GM21529 (cell line): Measurements from ENCODE around the gene POLR3C.

Experiments
- ATAC-seq: cut with Tn5 transposase; IDR thresholded peaks from one replicate; pipeline ENCODE4 v1.9.1; 2021; ENCODE audit not compliant: unreplicated experiment

POLR3C gene

GRCh38 chr1:145863282-145864018 is 39.5 kb downstream of the POLR3C start:
- ATAC-seq = no peak

- no peak for ATAC-seq
Observed at GRCh38 chr1:145868232-145868631, 44.2 kb downstream of the POLR3C start.

- ATAC-seq = no peak
Observed at GRCh38 chr1:145871994-145872924, 48.3 kb downstream of the POLR3C start.

- no peak for ATAC-seq
Observed at GRCh38 chr1:145874646-145875045, 50.6 kb downstream of the POLR3C start.

GRCh38 chr1:145877923-145878486 is 54.0 kb downstream of the POLR3C start:
- no peak for ATAC-seq

- no peak for ATAC-seq
Observed at GRCh38 chr1:145878724-145879123, 54.7 kb downstream of the POLR3C start.

- no peak for ATAC-seq
Observed at GRCh38 chr1:145879775-145880174, 55.8 kb downstream of the POLR3C start.

GRCh38 chr1:145884675-145885074 is 60.7 kb downstream of the POLR3C start:
- no peak for ATAC-seq

GRCh38 chr1:145885738-145886287 is 61.8 kb downstream of the POLR3C start, which contains the start of gene ANKRD35:
Gene ANKRD35 (minus strand): TSS chr1:145885866. CDS start chr1:145885758, 108 bp downstream.
- ATAC-seq = peak; percentile 99

- ATAC-seq = no peak
Observed at GRCh38 chr1:145886390-145886789, 62.4 kb downstream of the POLR3C start.

- ATAC-seq = no peak
Observed at GRCh38 chr1:145886816-145887215, 62.8 kb downstream of the POLR3C start.

- no peak for ATAC-seq
Observed at GRCh38 chr1:145887631-145888030, 63.6 kb downstream of the POLR3C start.

GRCh38 chr1:145889722-145890121 is 65.7 kb downstream of the POLR3C start:
- ATAC-seq = no peak

GRCh38 chr1:145891143-145891542 is 67.1 kb downstream of the POLR3C start:
- no peak for ATAC-seq

- ATAC-seq = no peak
Observed at GRCh38 chr1:145891587-145892485, 67.8 kb downstream of the POLR3C start.

- no peak for ATAC-seq
Observed at GRCh38 chr1:145892486-145893087, 68.6 kb downstream of the POLR3C start.

GRCh38 chr1:145893306-145894055 is 69.5 kb downstream of the POLR3C start:
- ATAC-seq = no peak
